Ovary (tissue), 3 donors: Measurements from ENCODE around the gene RAMACL.

Source experiments
- CTCF ChIP-seq, 3 donors: fragments of 450-650 bp in 2 of 3; fragments of 200-600 bp in 1 of 3; IDR thresholded peaks; one replicate each; pipeline versions ENCODE4 v1.5.1 to v1.8.0; 2016 to 2022; ENCODE audit warnings: antibody characterized with exemption in 3 of 3, mild to moderate bottlenecking in 1 of 3
- EP300 ChIP-seq: sonication (generic); formaldehyde crosslinking; IDR thresholded peaks from one replicate; pipeline ENCODE4 v1.6.1; 2017; ENCODE audit warnings: antibody characterized with exemption
- POLR2A ChIP-seq: fragments of 450-650 bp; IDR thresholded peaks from one replicate; pipeline ENCODE4 v1.6.1; 2017; ENCODE audit warnings: antibody characterized with exemption, mild to moderate bottlenecking, moderate library complexity
- donor health status: DM: no; HTN: no; CAD: no.

- TF ChIP-seq POLR2A (no peak), EP300 (no peak), CTCF (IDR thresholded peaks at IDR 0.05) (no peak)
Measured at GRCh38 chr6:166542580-166542912, 43.9 kb downstream of the RAMACL start.
